Measurements from ENCODE around the gene SFSWAP. TPM values are rescaled to one million over a fixed set of nuclear protein-coding genes. Genes with fewer than 3 reads are reported as not detected.

SFSWAP gene
- polyA plus RNA-seq, 1 donor from 2014 or later = 56.6 TPM

DNA sequence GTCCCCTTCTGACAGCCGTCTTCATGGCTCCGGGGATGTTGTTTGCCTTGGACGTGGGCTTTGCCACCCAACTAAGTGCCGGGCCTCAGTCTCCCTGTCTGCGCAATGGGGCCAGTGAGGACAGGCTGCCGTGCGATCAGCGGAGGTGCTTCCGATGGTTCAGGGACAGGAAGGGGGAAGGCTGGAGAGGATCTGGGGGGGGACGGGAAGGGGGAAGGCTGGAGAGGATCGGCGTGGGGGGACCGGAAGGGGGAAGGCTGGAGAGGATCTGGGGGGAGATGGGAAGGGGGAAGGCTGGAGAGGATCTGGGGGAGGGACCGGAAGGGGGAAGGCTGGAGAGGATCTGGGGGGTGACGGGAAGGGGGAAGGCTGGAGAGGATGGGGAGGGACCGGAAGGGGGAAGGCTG lies 120.7 kb downstream of the SFSWAP start:
- H2AFZ ChIP-seq (ENCODE audit: low read depth, low read length) = no peak overlapping the region
- H3K9me2 ChIP-seq (ENCODE audit: insufficient read depth, low read length) = no peaks in the 10 kb centered on the region
- peak overlapping the region; percentile 75 for H3K9ac ChIP-seq (ENCODE audit: low read length)
- peaks cover 17% of the 10 kb centered on the region for H3K79me2 ChIP-seq (replicated peaks; ENCODE audit: insufficient read depth, low read length)
- no peaks in the 10 kb centered on the region for H3K36me3 ChIP-seq (ENCODE audit: insufficient read depth, low read length)
- H3K4me3 ChIP-seq (ENCODE audit: low read length) = peak overlapping the region; percentile 82
- no peaks in the 10 kb centered on the region for H4K20me1 ChIP-seq (ENCODE audit: insufficient read depth)
- no peaks in the 10 kb centered on the region for H3K27me3 ChIP-seq (ENCODE audit: insufficient read depth, low read depth, low read length)
- H3F3A ChIP-seq (ENCODE audit: insufficient read depth, low read length, poor library complexity, severe bottlenecking) = peaks cover 3% of the 10 kb centered on the region
- TF ChIP-seq SMC3 (conservative IDR thresholded peaks at IDR 0.05; ENCODE audit: poor library complexity) = no peak
- no peak for TF ChIP-seq RAD21 (conservative IDR thresholded peaks at IDR 0.05)
- no peak for TF ChIP-seq EZH2 (IDR thresholded peaks at IDR 0.05; ENCODE audit: borderline replicate concordance, insufficient read depth, low read length, poor library complexity, severe bottlenecking)
- TF ChIP-seq POLR2AphosphoS5 (IDR thresholded peaks at IDR 0.05) = no peak
- TF ChIP-seq EP300 (conservative IDR thresholded peaks at IDR 0.05; ENCODE audit: poor library complexity, severe bottlenecking) = no peak
- TF ChIP-seq CTCF (IDR thresholded peaks at IDR 0.05; ENCODE audit: poor library complexity, severe bottlenecking) = no peak
- TF ChIP-seq MXI1 (conservative IDR thresholded peaks at IDR 0.05; ENCODE audit: poor library complexity, severe bottlenecking) = no peak
- TF ChIP-seq REST (IDR thresholded peaks at IDR 0.05; ENCODE audit: borderline replicate concordance) = no peak
- no peak for TF ChIP-seq TAF1 (IDR thresholded peaks at IDR 0.05; ENCODE audit: low read depth)
- no peaks in the 10 kb centered on the region for H3K9me3 ChIP-seq (ENCODE audit: low read length)
- no peak overlapping the region for H3K27ac ChIP-seq (ENCODE audit: low read length)
- H3K4me2 ChIP-seq (ENCODE audit: low read length) = no peak overlapping the region

DNA sequence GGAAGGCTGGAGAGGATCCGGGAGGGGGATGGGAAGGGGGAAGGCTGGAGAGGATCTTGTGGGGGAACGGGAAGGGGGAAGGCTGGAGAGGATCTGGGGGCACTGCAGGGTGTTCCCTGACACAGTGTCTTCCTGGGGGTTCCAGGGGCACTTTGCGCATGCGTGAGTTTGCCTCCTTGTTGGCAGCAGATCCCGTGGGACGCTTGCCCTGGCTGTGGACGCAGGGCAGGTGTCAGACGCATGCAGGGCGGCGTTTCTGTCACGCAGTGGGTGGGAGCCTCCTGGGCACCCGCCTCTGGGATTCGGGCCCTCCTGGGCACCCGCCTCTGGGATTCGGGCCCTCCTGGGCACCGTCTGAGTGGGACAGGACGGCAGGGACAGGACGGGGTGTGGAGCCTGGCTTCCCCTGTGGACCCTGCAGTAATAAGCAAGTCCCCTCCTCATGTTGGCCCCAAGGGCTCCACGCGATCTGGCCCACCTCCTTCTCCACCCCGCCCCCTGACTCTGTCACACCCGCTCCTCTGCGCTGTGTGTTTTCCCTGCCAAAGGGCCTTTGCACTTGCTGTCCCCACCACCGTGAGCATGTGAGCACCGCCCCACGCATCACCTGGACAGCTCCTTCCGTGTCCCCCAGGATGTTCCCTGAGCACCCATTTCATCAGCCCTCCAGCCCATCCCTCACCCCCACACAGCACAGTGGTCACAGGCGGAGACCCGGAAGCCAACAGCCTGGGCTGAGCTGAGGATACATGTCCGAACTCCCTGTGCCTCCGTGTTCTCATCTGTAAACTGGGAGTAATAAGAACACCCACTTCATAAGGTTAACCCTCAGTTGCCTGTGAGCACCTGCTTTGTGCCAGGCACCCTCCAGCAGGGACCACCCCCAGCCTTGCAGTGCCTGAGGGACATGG lies 121.7 kb downstream of the SFSWAP start:
- no peaks in the 10 kb centered on the region for H4K20me1 ChIP-seq (ENCODE audit: insufficient read depth)
- no peaks in the 10 kb centered on the region for H3K9me2 ChIP-seq (ENCODE audit: insufficient read depth, low read length)
- no peaks in the 10 kb centered on the region for H3K9me3 ChIP-seq (ENCODE audit: low read length)
- no peaks in the 10 kb centered on the region for H3K36me3 ChIP-seq (ENCODE audit: insufficient read depth, low read length)
- no peak overlapping the region for H2AFZ ChIP-seq (ENCODE audit: low read depth, low read length)
- H3K79me2 ChIP-seq (replicated peaks; ENCODE audit: insufficient read depth, low read length) = peaks cover 17% of the 10 kb centered on the region
- H3K27me3 ChIP-seq (ENCODE audit: insufficient read depth, low read depth, low read length) = no peaks in the 10 kb centered on the region
- H3K9ac ChIP-seq (ENCODE audit: low read length) = no peak overlapping the region
- H3K27ac ChIP-seq (ENCODE audit: low read length) = no peak overlapping the region
- no peak for TF ChIP-seq RAD21 (conservative IDR thresholded peaks at IDR 0.05)
- no peak for TF ChIP-seq EZH2 (IDR thresholded peaks at IDR 0.05; ENCODE audit: borderline replicate concordance, insufficient read depth, low read length, poor library complexity, severe bottlenecking)
- TF ChIP-seq CTCF (IDR thresholded peaks at IDR 0.05; ENCODE audit: poor library complexity, severe bottlenecking) = no peak
- no peak for TF ChIP-seq REST (IDR thresholded peaks at IDR 0.05; ENCODE audit: borderline replicate concordance)
- TF ChIP-seq POLR2AphosphoS5 (IDR thresholded peaks at IDR 0.05) = no peak
- no peak for TF ChIP-seq MXI1 (conservative IDR thresholded peaks at IDR 0.05; ENCODE audit: poor library complexity, severe bottlenecking)
- TF ChIP-seq EP300 (conservative IDR thresholded peaks at IDR 0.05; ENCODE audit: poor library complexity, severe bottlenecking) = no peak
- TF ChIP-seq TAF1 (IDR thresholded peaks at IDR 0.05; ENCODE audit: low read depth) = no peak
- TF ChIP-seq SMC3 (conservative IDR thresholded peaks at IDR 0.05; ENCODE audit: poor library complexity) = no peak
- no peak overlapping the region for H3K4me2 ChIP-seq (ENCODE audit: low read length)
- no peak overlapping the region for H3K4me3 ChIP-seq (ENCODE audit: low read length)
- H3F3A ChIP-seq (ENCODE audit: insufficient read depth, low read length, poor library complexity, severe bottlenecking) = peaks cover 3% of the 10 kb centered on the region

Data from neural cell (in vitro differentiated cells).